Left kidney (tissue), 8 donors: ENCODE results near the gene TEX2. TPM values are rescaled to one million over a fixed set of nuclear protein-coding genes. Genes with fewer than 3 reads are reported as not detected.
A peak's percentile ranks its signal among the peaks of the same experiment; 100 is the strongest.

Experiments used
- DNase-seq: peaks from one replicate; pipeline ENCODE4 v3.0.0-alpha.2; 2013
- long read RNA-seq, 8 donors: transcript quantifications; one replicate each; lab custom pipeline, GENCODE V29; 2026
- polyA plus RNA-seq: library from polyadenylated mRNA; unstranded; fragments of 120-200 nt; gene quantifications from one replicate; pipeline ENCODE4 v1.2.1, GENCODE V29; 2013; ENCODE audit not compliant: insufficient read length

The TEX2 gene
- 27.5 TPM for polyA plus RNA-seq
- long read RNA-seq, donor 1, full-length matches to known transcripts = 2 of 12 reads
- long read RNA-seq, donor 1, partial matches to known transcripts = 10 of 12 reads
- long read RNA-seq, donor 1, other reads (novel, unspliced or antisense) = 0 of 12 reads
- long read RNA-seq, donor 2, full-length matches to known transcripts = 4 of 4 reads
- long read RNA-seq, donor 2, partial matches to known transcripts = 0 of 4 reads
- long read RNA-seq, donor 2, other reads (novel, unspliced or antisense) = 0 of 4 reads
- long read RNA-seq, donor 3, full-length matches to known transcripts = 2 of 8 reads
- long read RNA-seq, donor 3, partial matches to known transcripts = 6 of 8 reads
- long read RNA-seq, donor 3, other reads (novel, unspliced or antisense) = 0 of 8 reads
- long read RNA-seq, donor 4 = 0 reads
- long read RNA-seq, donor 5, full-length matches to known transcripts = 2 of 7 reads
- long read RNA-seq, donor 5, partial matches to known transcripts = 5 of 7 reads
- long read RNA-seq, donor 5, other reads (novel, unspliced or antisense) = 0 of 7 reads
- long read RNA-seq, donor 6, partial matches to known transcripts = 11 of 11 reads
- long read RNA-seq, donor 6, other reads (novel, unspliced or antisense) = 0 of 11 reads
- long read RNA-seq, donor 7, full-length matches to known transcripts = 5 of 10 reads
- long read RNA-seq, donor 7, partial matches to known transcripts = 5 of 10 reads
- long read RNA-seq, donor 7, other reads (novel, unspliced or antisense) = 0 of 10 reads
- long read RNA-seq, donor 8, full-length matches to known transcripts = 3 of 3 reads
- long read RNA-seq, donor 8, partial matches to known transcripts = 0 of 3 reads
- long read RNA-seq, donor 8, other reads (novel, unspliced or antisense) = 0 of 3 reads

DNA sequence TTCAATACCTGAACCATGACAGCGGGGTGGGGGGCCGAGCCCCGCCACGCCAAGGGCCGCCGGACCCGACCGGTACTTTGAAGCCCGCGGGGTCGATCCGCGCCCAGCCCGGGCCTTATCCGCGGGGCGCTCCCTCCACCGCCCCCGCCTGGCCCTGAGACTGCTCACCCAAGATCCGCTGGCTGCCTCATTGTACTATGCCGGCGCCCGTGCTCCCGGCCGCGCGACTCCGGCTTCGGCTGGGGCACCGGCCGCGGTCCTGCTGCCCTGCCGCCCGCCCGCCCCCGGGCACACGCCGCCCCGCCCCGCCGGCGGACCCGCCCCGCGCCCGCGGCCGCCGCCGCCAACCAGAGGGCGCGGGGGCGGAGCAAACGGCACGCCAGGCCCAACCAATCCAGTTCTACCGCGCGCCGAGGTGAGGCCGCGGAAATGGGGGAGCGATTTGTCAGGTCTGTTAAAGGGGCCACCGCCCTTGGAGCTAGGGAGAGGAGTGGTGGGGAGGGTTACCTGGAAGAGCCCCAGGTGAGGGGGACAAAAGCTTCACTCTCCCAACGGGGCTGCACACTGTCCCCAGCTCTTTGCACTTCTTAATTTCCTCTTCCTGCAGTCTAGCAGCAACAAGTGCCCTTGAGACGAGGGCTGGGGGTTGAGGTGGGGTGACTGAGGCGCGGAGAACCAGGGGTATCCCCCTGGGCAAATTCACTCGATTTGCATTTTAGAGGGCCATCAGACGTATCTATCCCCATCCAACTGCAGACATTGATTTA lies at the start of gene TEX2:
TSS of gene TEX2 (minus strand) at position 261 of the 767 bp plus-strand sequence. CDS start 49,043 bp downstream, outside the sequence.
- DNase-seq = peak; percentile 87

GRCh38 chr17:64309710-64310109 lies 46.6 kb upstream of the TEX2 start:
- DNase-seq = no peak

DNA sequence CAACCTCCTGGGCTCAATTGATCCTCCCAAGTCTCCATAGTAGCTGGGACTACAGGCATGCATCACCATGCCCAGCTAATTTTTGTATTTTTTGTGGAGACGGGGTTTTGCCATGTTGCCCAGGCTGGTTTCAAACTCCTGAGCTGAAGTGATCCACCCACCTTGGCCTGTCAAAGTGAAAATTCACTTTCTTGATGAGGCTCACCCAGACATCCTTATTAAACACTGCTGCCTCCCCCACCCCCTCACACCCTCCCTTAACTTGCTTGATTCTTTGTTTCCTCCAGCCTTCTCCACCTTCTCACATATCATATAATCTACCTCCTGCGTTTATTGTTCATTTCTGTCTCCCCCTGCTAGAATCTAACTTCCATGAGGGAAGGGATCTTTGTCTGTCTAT lies 46.0 kb upstream of the TEX2 start:
- DNase-seq = no peak

GRCh38 chr17:64306850-64307463 lies 43.9 kb upstream of the TEX2 start:
- peak; percentile 55 for DNase-seq

DNA sequence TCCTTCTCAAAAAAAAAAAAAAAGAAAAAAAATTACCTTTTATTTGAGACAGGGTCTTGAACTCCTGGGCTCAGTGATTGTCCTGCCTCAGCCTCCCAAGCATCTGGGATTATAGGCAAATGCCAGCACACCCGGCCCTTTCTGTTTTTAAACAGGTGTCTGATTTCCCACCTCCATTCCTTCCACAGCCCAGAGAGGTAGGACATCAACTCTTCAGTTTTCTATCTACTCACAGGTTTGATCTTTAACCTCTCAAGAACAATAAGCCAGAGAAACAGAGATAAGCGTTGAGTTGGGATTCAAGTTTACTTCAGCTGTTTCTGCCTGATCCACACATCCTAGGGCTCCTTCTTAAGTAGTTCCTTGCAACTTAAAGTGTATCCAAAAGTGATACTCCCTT lies 41.5 kb upstream of the TEX2 start:
- no peak for DNase-seq

GRCh38 chr17:64300699-64300965 lies 37.6 kb upstream of the TEX2 start:
- no peak for DNase-seq

DNA sequence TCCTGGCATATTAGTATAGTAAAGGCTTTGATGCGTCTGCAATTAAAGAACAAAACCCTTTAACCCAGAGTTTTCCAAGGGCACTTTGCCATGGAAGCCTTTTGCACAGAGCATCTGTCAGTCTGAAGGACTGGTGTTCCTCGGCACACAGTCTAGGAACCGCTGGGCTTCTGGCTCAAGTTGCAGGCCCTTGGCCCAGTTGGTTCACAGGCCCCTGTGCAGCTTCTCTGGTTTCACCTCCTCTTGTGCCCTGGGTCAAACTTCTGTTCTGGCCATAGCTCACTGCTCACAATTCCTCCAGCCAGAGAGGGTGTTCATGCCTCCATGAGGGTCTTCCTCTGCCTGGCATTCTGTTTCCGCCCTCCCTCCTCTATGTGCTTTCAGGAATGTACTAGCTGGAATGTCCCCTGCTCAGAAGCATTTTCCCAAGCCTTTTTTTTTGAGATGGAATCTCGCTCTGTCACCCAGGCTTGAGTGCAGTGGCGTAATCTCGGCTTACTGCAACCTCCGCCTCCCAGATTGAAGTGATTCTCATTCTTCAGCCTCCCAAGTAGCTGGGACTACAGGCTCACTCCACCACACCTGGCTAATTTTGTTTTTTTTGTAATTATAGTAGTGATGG lies 34.5 kb upstream of the TEX2 start:
- DNase-seq = no peak

GRCh38 chr17:64296246-64296645 lies 33.2 kb upstream of the TEX2 start:
- DNase-seq = no peak

DNA sequence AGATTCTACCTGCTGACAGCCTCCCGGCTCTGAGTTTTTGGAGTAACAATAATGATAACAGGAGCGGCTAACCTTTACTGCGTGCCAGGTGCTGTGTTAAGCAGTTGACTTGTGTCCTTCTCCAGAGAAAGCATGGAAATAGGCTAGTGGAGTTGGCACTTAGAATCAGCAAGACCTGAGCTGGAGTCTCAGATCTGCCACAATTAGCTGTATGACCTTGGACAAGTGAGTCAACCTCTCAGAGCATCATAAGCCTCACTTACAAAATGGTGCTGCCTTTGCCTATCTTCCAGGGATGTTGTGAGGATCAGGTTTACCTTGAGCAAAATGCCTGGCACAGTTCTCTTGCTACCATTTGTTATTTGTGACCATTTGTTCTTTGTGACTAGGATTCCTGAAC lies 32.1 kb upstream of the TEX2 start:
- DNase-seq = no peak

DNA sequence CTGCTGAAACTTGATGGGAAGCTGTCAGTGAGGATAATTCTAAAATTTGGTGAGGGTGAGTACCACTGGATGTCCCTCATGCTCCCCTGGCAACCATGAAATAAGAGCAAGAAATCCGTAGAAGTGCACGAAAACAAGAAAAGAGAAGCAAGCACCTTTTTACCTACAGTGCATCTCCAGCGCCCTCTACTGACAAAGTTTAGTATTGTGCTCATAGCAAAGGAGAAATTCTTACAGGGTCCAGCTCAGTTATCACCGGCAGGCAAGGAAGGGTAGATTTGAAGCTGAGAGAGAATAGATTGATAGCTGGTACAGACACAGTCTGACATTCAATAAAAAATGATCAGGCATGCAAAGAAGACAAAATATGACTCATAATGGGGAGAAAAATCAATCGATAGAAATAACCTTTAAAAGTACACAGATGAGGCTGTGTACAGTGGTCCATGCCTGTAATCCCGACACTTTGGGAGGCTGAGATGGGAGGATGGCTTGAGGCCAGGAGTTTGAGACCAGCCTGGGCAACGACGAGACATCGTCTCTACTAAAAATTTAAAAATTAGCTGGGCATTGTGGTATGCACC lies 28.3 kb upstream of the TEX2 start:
- no peak for DNase-seq

- no peak for DNase-seq
Measured at GRCh38 chr17:64289741-64290141, 26.7 kb upstream of the TEX2 start.

- no peak for DNase-seq
Measured at GRCh38 chr17:64282753-64283080, 19.7 kb upstream of the TEX2 start.

GRCh38 chr17:64281962-64282752 lies 19.1 kb upstream of the TEX2 start:
- peak; percentile 78 for DNase-seq

DNA sequence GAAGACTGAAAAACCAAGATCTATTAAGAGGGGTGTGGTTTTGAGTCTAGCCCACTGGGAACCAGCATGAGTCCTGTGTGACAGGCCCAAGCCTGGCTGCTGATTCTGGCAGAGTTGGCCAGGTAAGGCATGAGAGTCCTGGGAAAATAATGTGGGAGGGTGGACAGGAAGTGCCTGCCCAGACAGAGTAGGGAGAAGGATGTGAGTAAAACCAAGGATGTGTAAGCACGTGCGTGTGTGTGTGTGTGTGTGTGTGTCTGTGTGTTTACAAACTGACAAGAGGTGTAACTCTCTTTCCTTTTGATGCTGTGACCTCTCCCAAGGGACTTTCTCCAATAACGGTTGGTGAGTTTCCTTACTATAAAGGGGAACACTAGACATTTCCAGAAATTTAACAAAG lies 15.6 kb upstream of the TEX2 start:
- no peak for DNase-seq

- no peak for DNase-seq
Measured at GRCh38 chr17:64277831-64278562, 14.9 kb upstream of the TEX2 start.

DNA sequence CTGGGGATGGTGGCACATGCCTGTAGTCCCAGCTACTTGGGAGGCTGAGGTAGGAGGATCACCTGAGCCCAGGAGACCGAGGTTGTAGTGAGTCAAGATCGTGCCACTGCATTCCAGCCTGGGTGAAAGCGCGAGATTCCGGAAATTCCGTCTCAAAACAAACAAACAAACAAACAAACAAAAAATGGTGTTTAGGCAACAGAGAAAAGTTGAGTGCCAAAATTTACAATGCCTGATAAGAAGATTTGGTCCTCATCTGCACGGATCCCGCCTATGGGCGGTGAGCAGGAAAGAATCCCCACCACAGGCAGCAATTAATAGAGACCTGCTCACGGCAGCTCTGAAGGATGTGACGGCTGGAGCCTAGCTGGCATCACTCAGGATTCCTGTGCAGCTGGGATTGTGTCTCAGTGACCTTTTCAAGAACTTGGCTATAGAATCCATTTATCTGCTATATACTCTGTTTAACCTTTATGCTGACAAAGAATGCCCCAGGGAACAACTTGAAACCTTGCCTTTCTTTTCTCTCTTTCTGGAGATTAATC lies 14.0 kb upstream of the TEX2 start:
- DNase-seq = no peak

DNA sequence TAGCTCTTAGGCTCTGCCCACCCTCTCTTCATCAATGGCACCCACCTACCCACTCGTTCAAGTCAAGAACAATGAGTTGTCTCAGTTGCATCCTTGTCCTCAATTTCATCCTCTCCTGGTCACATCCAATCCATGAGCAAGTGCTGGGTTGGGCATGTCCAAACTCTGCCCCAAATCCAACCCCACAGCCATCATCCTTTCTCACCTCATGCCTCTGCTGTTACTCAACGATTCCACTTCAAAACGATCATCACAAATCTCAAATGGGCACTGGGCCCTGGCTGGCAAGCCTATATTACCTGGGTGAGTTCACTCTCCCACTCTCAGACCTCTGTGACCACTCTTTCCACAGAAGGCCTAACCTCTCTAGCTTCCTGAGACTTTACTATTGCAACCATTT lies 12.0 kb upstream of the TEX2 start:
- no peak for DNase-seq

GRCh38 chr17:64273006-64273405 lies 9.9 kb upstream of the TEX2 start:
- DNase-seq = no peak

- DNase-seq = no peak
Measured at GRCh38 chr17:64270885-64271284, 7.8 kb upstream of the TEX2 start.
